RWPE2 (cell line): Measurements from ENCODE around the gene PDAP1.
"Not testable (repeated sequence)": the region's sequence is repeated elsewhere in the genome, so short reads cannot be mapped to it uniquely, and the experiment has no call there.

Source experiments
- ATAC-seq: fragments of 200-7000 bp; cut with Tn5 transposase; 3 replicates; pipeline ENCODE4 v1.9.1; 2021; ENCODE audit warnings: low read depth
- DNase-seq: peaks from one replicate; pipeline ENCODE4 v3.0.0-alpha.2; 2020; ENCODE audit warnings: low spot score
- H3K27ac ChIP-seq: fragments of 450-650 bp; 2 replicates; pipeline ENCODE4 v1.5.1; 2017; ENCODE audit warnings: mild to moderate bottlenecking; ENCODE audit not compliant: poor library complexity, severe bottlenecking
- H3K27me3 ChIP-seq: fragments of 250-450 bp; sonication (Bioruptor Pico); 2 replicates; pipeline ENCODE4 v1.5.1; 2021; ENCODE audit warnings: mild to moderate bottlenecking, moderate library complexity; ENCODE audit not compliant: insufficient read depth, poor library complexity, severe bottlenecking
- H3K36me3 ChIP-seq: fragments of 250-450 bp; sonication (Bioruptor Pico); 2 replicates; pipeline ENCODE4 v1.5.1; 2020; ENCODE audit warnings: low read depth, mild to moderate bottlenecking, moderate library complexity
- H3K4me1 ChIP-seq: fragments of 250-450 bp; sonication (Bioruptor Pico); 2 replicates; pipeline ENCODE4 v1.5.1; 2021; ENCODE audit warnings: mild to moderate bottlenecking, moderate library complexity; ENCODE audit not compliant: insufficient read depth, poor library complexity, severe bottlenecking
- H3K4me3 ChIP-seq: fragments of 250-450 bp; sonication (Bioruptor Pico); 2 replicates; pipeline ENCODE4 v1.5.1; 2021; ENCODE audit warnings: mild to moderate bottlenecking, moderate library complexity; ENCODE audit not compliant: severe bottlenecking
- H3K9me3 ChIP-seq: fragments of 250-450 bp; sonication (Bioruptor Pico); 2 replicates; pipeline ENCODE4 v1.5.1; 2021; ENCODE audit warnings: mild to moderate bottlenecking, moderate library complexity; ENCODE audit not compliant: severe bottlenecking
- TF ChIP-seq, protein P1 (sequence below): fragments of 450-650 bp; IDR thresholded peaks from one replicate; pipeline ENCODE4 v1.5.1; 2017; ENCODE audit warnings: mild to moderate bottlenecking, moderate library complexity; ENCODE audit not compliant: poor library complexity, severe bottlenecking

PDAP1 gene

DNA sequence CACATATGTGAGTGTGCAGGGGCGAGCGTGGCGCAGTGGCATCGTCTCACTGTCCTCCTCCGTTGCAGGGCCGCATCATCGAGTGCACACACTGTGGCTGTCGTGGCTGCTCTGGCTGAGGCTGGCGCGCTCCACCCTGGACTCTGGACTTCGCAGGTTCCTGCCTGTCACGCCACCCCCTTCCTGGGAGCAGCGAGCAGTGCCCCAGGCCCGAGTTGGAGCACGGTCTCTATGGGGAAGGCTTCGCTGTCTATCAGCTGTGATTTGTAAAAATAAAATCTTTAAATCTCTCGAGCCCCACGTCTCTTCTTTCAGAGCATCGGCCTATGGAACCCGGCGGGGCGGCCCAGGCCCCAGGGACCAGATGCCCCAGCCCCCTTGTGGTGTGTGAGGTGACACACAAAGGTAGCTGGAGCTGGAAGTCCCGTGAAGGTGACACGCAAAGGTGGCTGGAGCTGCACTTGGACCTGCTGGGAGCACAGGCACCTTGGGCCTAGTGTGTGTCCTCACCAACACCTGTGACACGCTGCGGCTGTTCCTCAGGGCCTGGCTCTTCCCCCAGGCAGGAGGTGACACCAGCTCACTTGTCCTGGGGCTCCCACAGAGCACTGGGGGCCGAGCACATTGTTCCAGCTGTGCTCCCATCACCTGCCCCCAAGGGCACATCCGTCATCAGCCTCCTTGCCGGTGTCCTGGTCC lies 11.1 kb upstream of the PDAP1 start:
- no peak overlapping the region for H3K27ac ChIP-seq
- H3K27me3 ChIP-seq = no peaks in the 10 kb centered on the region
- TF ChIP-seq, protein P1, sequence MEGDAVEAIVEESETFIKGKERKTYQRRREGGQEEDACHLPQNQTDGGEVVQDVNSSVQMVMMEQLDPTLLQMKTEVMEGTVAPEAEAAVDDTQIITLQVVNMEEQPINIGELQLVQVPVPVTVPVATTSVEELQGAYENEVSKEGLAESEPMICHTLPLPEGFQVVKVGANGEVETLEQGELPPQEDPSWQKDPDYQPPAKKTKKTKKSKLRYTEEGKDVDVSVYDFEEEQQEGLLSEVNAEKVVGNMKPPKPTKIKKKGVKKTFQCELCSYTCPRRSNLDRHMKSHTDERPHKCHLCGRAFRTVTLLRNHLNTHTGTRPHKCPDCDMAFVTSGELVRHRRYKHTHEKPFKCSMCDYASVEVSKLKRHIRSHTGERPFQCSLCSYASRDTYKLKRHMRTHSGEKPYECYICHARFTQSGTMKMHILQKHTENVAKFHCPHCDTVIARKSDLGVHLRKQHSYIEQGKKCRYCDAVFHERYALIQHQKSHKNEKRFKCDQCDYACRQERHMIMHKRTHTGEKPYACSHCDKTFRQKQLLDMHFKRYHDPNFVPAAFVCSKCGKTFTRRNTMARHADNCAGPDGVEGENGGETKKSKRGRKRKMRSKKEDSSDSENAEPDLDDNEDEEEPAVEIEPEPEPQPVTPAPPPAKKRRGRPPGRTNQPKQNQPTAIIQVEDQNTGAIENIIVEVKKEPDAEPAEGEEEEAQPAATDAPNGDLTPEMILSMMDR = no peak
- peak; percentile 7; the same call in 1 of the 3 replicates for ATAC-seq
- H3K9me3 ChIP-seq = no peaks in the 10 kb centered on the region
- peaks cover 75% of the 10 kb centered on the region for H3K36me3 ChIP-seq
- no peaks in the 10 kb centered on the region for H3K4me1 ChIP-seq
- DNase-seq = no peak
- H3K4me3 ChIP-seq = no peak overlapping the region

DNA sequence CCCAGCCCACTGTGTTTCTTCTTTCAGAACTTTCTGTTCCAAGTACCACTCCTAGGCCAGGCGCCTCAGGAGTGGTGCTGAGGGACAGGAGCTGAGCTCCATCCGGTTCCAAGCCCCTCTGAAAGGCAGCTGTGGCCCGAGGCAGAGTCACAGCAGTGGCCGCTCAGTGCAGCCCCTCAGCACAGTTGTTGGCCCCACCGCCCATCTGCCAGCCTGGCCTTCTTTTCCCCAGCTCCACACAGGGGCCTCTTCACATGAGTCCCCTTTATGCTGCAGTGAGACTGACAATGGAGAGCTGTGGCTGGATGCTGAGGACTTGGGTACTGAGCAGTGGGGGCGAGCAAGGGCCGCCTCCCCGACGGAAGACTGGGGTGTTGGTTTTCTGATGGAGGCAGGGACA lies 9.9 kb upstream of the PDAP1 start:
- no peak overlapping the region for H3K27ac ChIP-seq

DNA sequence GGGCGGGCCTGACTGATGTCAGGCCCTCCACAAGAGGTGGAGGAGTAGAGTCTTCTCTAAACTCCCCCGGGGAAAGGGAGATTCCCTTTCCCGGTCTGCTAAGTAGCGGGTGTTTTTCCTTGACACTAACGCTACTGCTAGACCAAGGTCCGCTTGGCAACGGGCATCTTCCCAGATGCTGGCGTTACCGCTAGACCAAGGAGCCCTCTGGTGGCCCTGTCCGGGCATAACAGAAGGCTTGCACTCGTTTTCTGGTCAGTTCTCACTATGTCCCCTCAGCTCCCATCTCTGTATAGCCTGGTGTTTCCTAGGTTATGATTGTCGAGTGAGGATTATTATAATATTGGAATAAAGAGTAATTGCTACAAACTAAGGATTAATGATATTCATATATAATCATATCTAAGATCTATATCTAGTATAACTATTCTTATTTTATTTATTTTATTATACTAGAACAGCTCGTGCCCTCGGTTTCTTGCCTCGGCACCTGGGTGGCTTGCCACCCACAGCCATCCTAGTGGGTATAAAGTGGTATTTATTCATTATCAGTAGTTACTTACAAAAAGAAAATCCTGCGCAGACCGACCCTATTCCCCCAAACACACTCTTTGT lies 7.2 kb upstream of the PDAP1 start:
- H3K9me3 ChIP-seq, H3K4me1 ChIP-seq, H3K4me3 ChIP-seq, H3K27ac ChIP-seq, ATAC-seq, DNase-seq, H3K27me3 ChIP-seq: not testable (repeated sequence)
- peaks cover 95% of the 10 kb centered on the region for H3K36me3 ChIP-seq
- TF ChIP-seq, protein P1 = peak; percentile 82

More for the DNA sequence above, 9.9 kb upstream of the PDAP1 start:
- Histone ChIP-seq H3K4me1 (no peaks in the 10 kb centered on the region), H3K4me3 (no peak overlapping the region), H3K9me3 (no peaks in the 10 kb centered on the region), H3K36me3 (peaks cover 80% of the 10 kb centered on the region), H3K27me3 (no peaks in the 10 kb centered on the region)
- peak; percentile 22; the same call in 1 of the 3 replicates for ATAC-seq
- DNase-seq = no peak
- TF ChIP-seq, protein P1 = no peak

DNA sequence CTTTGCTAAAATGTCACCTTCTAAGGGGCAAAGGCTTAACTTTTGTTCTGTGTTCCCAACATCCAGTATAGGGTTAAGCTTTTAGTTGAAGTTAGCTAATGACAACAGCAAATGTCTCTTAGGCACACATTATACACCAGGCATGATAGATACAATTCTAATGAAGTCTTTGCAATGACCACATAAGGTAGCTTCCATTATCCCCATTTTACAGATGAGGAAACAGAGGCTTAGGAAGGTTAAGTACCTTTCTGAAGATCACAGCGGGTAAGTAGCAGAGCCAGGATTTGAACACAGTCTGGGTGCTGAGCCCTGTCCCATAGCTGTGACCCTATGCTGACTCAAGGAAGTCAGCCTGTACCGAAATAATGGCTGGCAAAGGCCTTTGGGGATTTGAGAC lies 2.2 kb upstream of the PDAP1 start:
- H3K27me3 ChIP-seq = no peaks in the 10 kb centered on the region
- no peak overlapping the region for H3K4me3 ChIP-seq
- no peaks in the 10 kb centered on the region for H3K9me3 ChIP-seq
- peaks cover 6% of the 10 kb centered on the region for H3K4me1 ChIP-seq
- peaks cover 69% of the 10 kb centered on the region for H3K36me3 ChIP-seq
- DNase-seq (no peak), ATAC-seq (no peak)
- TF ChIP-seq, protein P1 = no peak
- H3K27ac ChIP-seq = no peak overlapping the region

DNA sequence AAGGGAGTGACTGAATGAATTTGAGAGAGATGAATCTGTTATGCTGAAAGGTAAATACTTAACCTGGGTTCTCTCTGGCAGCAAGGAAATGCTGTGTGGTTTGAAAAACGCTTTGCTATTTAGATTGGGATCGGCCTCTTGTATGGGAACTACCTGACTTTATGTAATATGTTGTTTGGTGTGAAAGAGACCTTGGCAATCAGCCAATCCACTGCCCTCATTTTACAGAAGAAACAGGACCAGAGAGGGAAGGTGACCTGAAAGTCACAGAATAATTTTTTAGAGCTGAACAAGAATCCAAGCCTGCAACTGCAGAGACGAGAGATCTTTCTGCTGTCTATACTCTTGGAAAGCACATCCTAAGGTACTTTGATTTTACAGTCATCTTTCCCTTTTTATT lies 1.4 kb upstream of the PDAP1 start:
- Histone ChIP-seq H3K4me3 (peak overlapping the region; percentile 99), H3K36me3 (peaks cover 67% of the 10 kb centered on the region), H3K9me3 (no peaks in the 10 kb centered on the region), H3K4me1 (peaks cover 6% of the 10 kb centered on the region), H3K27ac (peak overlapping the region; percentile 81), H3K27me3 (no peaks in the 10 kb centered on the region)
- DNase-seq (no peak), ATAC-seq (no peak)
- TF ChIP-seq, protein P1 = no peak
